GM18951 (cell line): Measurements from ENCODE around the gene CALD1.

ENCODE experiments used
- POLR2A ChIP-seq: IDR thresholded peaks from 4 replicates; pipeline ENCODE4 v1.6.1; 2011; ENCODE audit warnings: mild to moderate bottlenecking; ENCODE audit not compliant: insufficient read length, insufficient read depth; ENCODE audit errors: extremely low read depth
- in situ Hi-C: fragments of 300-500 bp; cut with MboI; formaldehyde crosslinking; loops from one replicate; pipeline ENCODE4 v1.12.0; 2022; ENCODE audit warnings: low sequenced_read_pairs, mixed read lengths, inconsistent platforms; ENCODE audit not compliant: unreplicated experiment

CALD1 gene

DNA sequence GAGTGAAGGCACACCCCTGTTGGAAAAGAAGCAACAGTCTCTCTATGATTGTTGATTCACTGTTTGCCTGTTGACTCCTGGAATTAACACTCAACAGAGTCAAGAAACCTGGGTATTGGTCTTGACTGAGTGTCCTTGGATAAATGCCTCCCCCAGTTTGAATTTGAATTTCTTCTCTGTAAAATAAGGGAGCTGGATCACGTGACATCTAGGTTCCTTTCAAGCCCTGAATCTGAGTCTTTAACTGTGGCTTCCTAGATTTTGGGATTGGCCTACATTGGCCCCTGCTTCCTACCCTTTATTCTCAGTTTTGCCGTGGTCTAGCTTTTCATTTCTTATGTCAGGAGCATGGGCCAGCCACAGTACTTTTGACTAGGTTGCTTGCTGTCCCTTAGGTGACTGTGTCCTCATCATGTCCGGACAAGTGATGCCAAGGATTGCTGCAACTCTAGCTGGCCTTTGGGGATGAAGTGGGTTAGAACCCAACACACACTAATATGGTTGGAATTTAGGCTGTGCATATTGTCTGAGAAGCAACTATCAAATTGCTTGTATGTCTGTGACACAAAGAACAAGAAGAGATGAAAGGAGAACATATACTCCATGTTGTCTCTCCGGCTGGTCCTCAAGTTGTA, 35.4 kb downstream of the CALD1 start:
- in situ Hi-C loops: no loop called here
- no peak for TF ChIP-seq POLR2A

GRCh38 chr7:134818613-134819345, 39.3 kb downstream of the CALD1 start:
- no peak for TF ChIP-seq POLR2A
- in situ Hi-C loops: no loop called here

GRCh38 chr7:134819401-134819800, 40.0 kb downstream of the CALD1 start:
- TF ChIP-seq POLR2A: no peak
- in situ Hi-C loops: no loop called here

GRCh38 chr7:134820295-134820694, 40.9 kb downstream of the CALD1 start:
- in situ Hi-C loops: no loop called here
- no peak for TF ChIP-seq POLR2A

DNA sequence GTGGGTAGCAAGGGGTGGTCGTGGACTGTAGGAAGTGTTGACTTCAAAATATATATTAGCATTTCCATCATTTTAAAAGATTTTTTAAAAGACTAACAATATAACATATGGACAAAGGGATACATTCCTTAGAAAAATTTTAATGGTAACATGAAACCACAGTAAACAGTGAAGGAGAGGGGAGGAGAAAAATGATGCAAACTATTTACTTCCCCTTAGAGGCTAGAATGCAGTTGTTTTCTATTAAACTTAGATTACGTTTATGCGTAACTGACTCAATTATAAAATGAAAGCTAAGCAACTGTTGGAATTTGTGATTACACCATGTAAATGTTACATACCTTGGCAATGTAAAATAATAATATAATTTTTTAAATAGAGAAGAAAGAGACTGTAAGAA, 41.3 kb downstream of the CALD1 start:
- in situ Hi-C loops: no loop called here
- TF ChIP-seq POLR2A: no peak

GRCh38 chr7:134823400-134823799, 44.0 kb downstream of the CALD1 start:
- in situ Hi-C loops: no loop called here
- TF ChIP-seq POLR2A: no peak

DNA sequence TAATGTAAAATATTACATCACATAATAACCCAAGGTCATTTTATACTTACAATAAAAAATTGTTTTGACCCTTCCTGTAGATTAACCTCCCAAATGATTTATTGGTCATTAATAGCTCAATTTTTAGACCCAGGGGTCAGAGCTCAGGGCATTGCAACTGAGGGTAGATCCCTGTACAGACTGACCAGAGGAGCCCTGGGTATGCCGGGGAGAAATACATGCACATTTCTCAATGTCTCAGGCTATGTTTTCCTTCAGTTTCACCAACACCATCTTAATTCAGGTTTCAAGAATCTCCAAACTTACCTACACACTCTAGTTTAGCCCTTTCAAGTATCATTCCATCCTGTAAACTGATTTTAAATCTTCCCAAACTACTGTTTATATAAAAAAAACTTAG, 46.2 kb downstream of the CALD1 start:
- TF ChIP-seq POLR2A: no peak

GRCh38 chr7:134826105-134826504, 46.7 kb downstream of the CALD1 start:
- no peak for TF ChIP-seq POLR2A
- in situ Hi-C loops: no loop called here

More for the DNA sequence above, 46.2 kb downstream of the CALD1 start:
- in situ Hi-C loops: no loop called here

DNA sequence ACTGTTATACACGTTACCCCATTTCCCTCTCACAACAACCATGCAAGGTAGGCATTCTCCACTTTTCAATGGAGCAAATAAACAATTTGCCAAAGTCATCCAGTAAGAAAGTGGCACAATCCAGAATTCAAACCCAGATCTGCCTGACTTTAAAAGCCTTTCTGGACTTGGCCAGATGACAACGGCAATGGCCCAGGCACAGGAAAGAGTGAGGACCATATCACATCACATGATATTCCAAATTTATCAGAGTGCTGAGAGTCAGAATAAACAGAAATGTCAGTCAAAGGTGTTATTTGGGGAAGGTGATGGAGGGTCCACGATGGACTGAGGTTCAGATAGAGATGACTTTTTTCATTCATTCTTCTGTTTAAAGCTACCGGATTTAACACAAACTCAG, 48.0 kb downstream of the CALD1 start:
- in situ Hi-C loops: no loop called here
- TF ChIP-seq POLR2A: no peak

DNA sequence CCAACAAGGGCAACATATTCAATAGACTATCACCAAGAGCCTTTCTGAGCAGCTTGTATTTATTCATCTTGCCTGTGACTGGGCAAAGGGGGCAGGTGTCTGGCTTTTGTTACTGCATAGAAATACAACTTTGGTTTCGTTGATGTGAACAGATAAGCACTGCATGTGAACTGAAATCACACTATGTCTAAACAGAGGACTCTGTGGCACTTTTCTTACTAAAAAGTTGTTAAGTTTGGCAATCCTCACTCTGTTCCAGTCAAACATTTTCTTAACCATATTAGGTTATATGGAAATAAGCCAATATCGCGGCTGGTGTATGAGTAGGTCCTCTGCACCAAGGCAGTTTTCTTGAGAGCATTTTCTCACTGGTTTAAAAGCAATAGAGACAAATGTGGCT, 48.5 kb downstream of the CALD1 start:
- in situ Hi-C loops: no loop called here
- TF ChIP-seq POLR2A: no peak

GRCh38 chr7:134828361-134828760, 48.9 kb downstream of the CALD1 start:
- in situ Hi-C loops: no loop called here
- no peak for TF ChIP-seq POLR2A

GRCh38 chr7:134829380-134829986, 50.0 kb downstream of the CALD1 start:
- in situ Hi-C loops: no loop called here
- TF ChIP-seq POLR2A: no peak

GRCh38 chr7:134831862-134832261, 52.4 kb downstream of the CALD1 start:
- no peak for TF ChIP-seq POLR2A

GRCh38 chr7:134832367-134832766, 52.9 kb downstream of the CALD1 start:
- in situ Hi-C loops: no loop called here
- TF ChIP-seq POLR2A: no peak

More at GRCh38 chr7:134831862-134832261, 52.4 kb downstream of the CALD1 start:
- in situ Hi-C loops: no loop called here
